Prostate gland (tissue), 2 donors: ENCODE results near the gene ZRANB2. TPM values are rescaled to one million over a fixed set of nuclear protein-coding genes. Genes with fewer than 3 reads are reported as not detected.

Experiments
- DNase-seq: peaks from one replicate; pipeline ENCODE4 v3.0.0-alpha.2; 2019; ENCODE audit warnings: low spot score
- H3K27ac ChIP-seq, 2 donors: fragments of 200-600 bp; sonication (generic); 2 replicates each; pipeline ENCODE4 v1.5.1; 2017 to 2019
- H3K27me3 ChIP-seq: fragments of 200-600 bp; sonication (generic); replicated peaks from 2 replicates; pipeline ENCODE4 v1.5.1; 2019; ENCODE audit not compliant: insufficient read depth
- H3K36me3 ChIP-seq, 2 donors: fragments of 200-600 bp; sonication (generic); 1 replicate in 1 of 2; 2 replicates in 1 of 2; pipeline versions ENCODE4 v1.5.1 to v1.8.1; 2017 to 2019
- H3K4me1 ChIP-seq: fragments of 200-600 bp; sonication (generic); replicated peaks from 2 replicates; pipeline ENCODE4 v1.5.1; 2019
- H3K4me3 ChIP-seq, 2 donors: fragments of 200-600 bp; sonication (generic); 2 replicates each; pipeline ENCODE4 v1.5.1; 2017 to 2019
- H3K9me3 ChIP-seq: fragments of 200-600 bp; sonication (generic); 2 replicates; pipeline ENCODE4 v1.5.1; 2017
- CTCF ChIP-seq, 4 experiments: fragments of 200-600 bp in 2 of 4; fragments of 450-650 bp in 2 of 4; sonication (generic) in 2 of 4; IDR thresholded peaks; 1 replicate in 3 of 4; 2 replicates in 1 of 4; pipeline ENCODE4 v1.5.1; 2016 to 2019; ENCODE audit warnings: antibody characterized with exemption in 4 of 4, mild to moderate bottlenecking in 2 of 4, moderate library complexity in 2 of 4
- POLR2A ChIP-seq: fragments of 450-650 bp; IDR thresholded peaks from one replicate; pipeline ENCODE4 v1.6.1; 2016; ENCODE audit warnings: antibody characterized with exemption, mild to moderate bottlenecking
- POLR2AphosphoS5 ChIP-seq: sonication (generic); formaldehyde crosslinking; IDR thresholded peaks from one replicate; pipeline ENCODE4 v1.6.1; 2017; ENCODE audit warnings: antibody characterized with exemption
- WGBS: methylation state at CpG from one replicate; pipeline ENCODE4 v1.1.5; 2018; 5-methylcytosine and 5-hydroxymethylcytosine counted together
- intact Hi-C: fragments of 100-400 bp; cut with DNase I; formaldehyde crosslinking; loops from one replicate; pipeline ENCODE4 v1.14.2; 2022
- total RNA-seq, 2 donors: library from RNA; depleted of rRNA; stranded (reverse); fragments of >200 nt; gene quantifications; one replicate each; pipeline ENCODE4 v1.1.0, GENCODE V29; 2016

The ZRANB2 gene, protein sequence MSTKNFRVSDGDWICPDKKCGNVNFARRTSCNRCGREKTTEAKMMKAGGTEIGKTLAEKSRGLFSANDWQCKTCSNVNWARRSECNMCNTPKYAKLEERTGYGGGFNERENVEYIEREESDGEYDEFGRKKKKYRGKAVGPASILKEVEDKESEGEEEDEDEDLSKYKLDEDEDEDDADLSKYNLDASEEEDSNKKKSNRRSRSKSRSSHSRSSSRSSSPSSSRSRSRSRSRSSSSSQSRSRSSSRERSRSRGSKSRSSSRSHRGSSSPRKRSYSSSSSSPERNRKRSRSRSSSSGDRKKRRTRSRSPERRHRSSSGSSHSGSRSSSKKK
- total RNA-seq = 10 to 100 TPM; 39.9 to 72.8 TPM

- H3K27me3 ChIP-seq = no peaks in the 10 kb centered on the region
- no peaks in the 10 kb centered on the region for H3K9me3 ChIP-seq
- peak within 1 kb of the TSS; percentile 77 to 91 for H3K4me3 ChIP-seq
- peak in 3 of 4 experiments; percentile 64 to 77 (median 72) for TF ChIP-seq CTCF (IDR thresholded peaks at IDR 0.05)
- TF ChIP-seq POLR2AphosphoS5 = peak; percentile 82
- TF ChIP-seq POLR2A = peak; percentile 66
- H3K4me1 ChIP-seq = no peaks in the 10 kb centered on the region
- H3K36me3 ChIP-seq = no peaks in the 10 kb centered on the region
- intact Hi-C loops = no loop called here
- peak; percentile 89 for DNase-seq
- H3K27ac ChIP-seq = peak within 1 kb of the TSS; percentile 85 to 90
- WGBS = under 1% methylated on average over 33 of the region's 33 CpGs
Measured at GRCh38 chr1:71080739-71081696, at the start of gene ZRANB2. TSS of gene ZRANB2 (minus strand) at chr1:71081035. CDS start at chr1:71080995, 40 bp downstream.

DNA sequence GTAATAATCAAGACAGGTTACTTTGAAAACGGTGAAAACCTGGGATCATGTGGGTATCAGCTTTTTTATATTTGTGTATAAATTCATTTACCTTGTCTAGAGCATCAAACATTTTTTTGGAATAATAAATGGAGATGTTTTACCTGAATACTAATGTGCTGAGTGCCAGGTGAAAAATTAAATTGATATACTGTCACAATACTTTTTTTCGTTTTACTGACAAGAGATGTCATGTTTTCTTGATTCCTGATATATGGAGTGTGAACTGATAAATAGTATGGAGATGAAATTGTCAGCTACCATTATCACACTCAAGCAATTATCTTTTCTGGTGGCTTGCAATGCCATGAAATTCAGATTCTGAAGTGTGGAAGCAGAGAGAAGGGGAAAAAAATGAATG, 47.2 kb upstream of the ZRANB2 start:
- Histone ChIP-seq H3K4me3 (no peak overlapping the region), H3K27ac (no peak overlapping the region), H3K4me1 (no peaks in the 10 kb centered on the region), H3K9me3 (no peaks in the 10 kb centered on the region), H3K36me3 (no peaks in the 10 kb centered on the region), H3K27me3 (no peaks in the 10 kb centered on the region)
- intact Hi-C loops = no loop called here
- TF ChIP-seq POLR2A (no peak), POLR2AphosphoS5 (no peak), CTCF (IDR thresholded peaks at IDR 0.05) (no peak)
- DNase-seq = no peak
- WGBS = 83% methylated on average over 2 of the region's 2 CpGs

GRCh38 chr1:71118086-71118485, 37.3 kb upstream of the ZRANB2 start:
- 93% methylated on average over 2 of the region's 2 CpGs for WGBS
- no peak for DNase-seq
- Histone ChIP-seq H3K36me3 (no peaks in the 10 kb centered on the region), H3K9me3 (no peaks in the 10 kb centered on the region), H3K4me1 (no peaks in the 10 kb centered on the region), H3K4me3 (no peak overlapping the region), H3K27me3 (no peaks in the 10 kb centered on the region), H3K27ac (no peak overlapping the region)
- intact Hi-C loops = no loop called here
- TF ChIP-seq POLR2A (no peak), POLR2AphosphoS5 (no peak)

DNA sequence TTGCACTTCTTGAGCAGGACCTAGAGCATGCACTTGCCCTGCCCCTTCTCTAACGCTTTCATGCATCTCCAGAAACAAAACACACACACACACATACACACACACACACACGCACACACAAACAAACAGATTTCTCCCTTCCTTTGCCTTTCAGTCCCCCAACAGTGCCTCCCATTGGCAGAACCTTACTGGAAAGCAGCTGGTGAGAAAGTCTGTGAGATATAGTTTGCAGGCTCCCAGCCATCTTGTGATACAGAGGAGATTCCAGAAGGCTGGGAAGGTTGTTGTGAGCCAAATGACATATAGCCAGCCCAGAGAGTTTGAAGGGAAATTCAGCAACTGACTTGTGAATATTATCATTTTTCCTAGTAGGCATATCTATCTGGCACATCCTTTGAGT, 35.9 kb upstream of the ZRANB2 start:
- intact Hi-C loops = no loop called here
- Histone ChIP-seq H3K27me3 (no peaks in the 10 kb centered on the region), H3K9me3 (no peaks in the 10 kb centered on the region), H3K4me1 (no peaks in the 10 kb centered on the region), H3K36me3 (no peaks in the 10 kb centered on the region), H3K27ac (no peak overlapping the region), H3K4me3 (no peak overlapping the region)
- 76% methylated on average over 2 of the region's 2 CpGs for WGBS
- no peak for TF ChIP-seq CTCF (IDR thresholded peaks at IDR 0.05)
- TF ChIP-seq POLR2A = no peak
- no peak for TF ChIP-seq POLR2AphosphoS5
- no peak for DNase-seq

GRCh38 chr1:71106658-71107322, 26.0 kb upstream of the ZRANB2 start:
- TF ChIP-seq CTCF (IDR thresholded peaks at IDR 0.05) = no peak
- TF ChIP-seq POLR2A = no peak
- no peaks in the 10 kb centered on the region for H3K9me3 ChIP-seq
- 87% methylated on average over 8 of the region's 8 CpGs for WGBS
- DNase-seq = no peak
- intact Hi-C loops = no loop called here
- H3K4me1 ChIP-seq = no peaks in the 10 kb centered on the region
- no peak overlapping the region for H3K4me3 ChIP-seq
- H3K36me3 ChIP-seq = no peaks in the 10 kb centered on the region
- no peaks in the 10 kb centered on the region for H3K27me3 ChIP-seq
- H3K27ac ChIP-seq = no peak overlapping the region
